Glomerular visceral epithelial cell (primary cell): Measurements from ENCODE around the gene OPCML.

Source experiments
- DNase-seq: peaks from one replicate; pipeline ENCODE4 v3.0.0-alpha.2; 2016; ENCODE audit errors: extremely low spot score

OPCML gene

GRCh38 chr11:132665205-132665604, 867.1 kb downstream of the OPCML start:
- DNase-seq, result no peak

- DNase-seq, result peak; percentile 12
These were observed 873.6 kb downstream of the OPCML start for GRCh38 chr11:132658696-132659095.

- no peak for DNase-seq
These were observed 874.3 kb downstream of the OPCML start for GRCh38 chr11:132658004-132658403.

DNA sequence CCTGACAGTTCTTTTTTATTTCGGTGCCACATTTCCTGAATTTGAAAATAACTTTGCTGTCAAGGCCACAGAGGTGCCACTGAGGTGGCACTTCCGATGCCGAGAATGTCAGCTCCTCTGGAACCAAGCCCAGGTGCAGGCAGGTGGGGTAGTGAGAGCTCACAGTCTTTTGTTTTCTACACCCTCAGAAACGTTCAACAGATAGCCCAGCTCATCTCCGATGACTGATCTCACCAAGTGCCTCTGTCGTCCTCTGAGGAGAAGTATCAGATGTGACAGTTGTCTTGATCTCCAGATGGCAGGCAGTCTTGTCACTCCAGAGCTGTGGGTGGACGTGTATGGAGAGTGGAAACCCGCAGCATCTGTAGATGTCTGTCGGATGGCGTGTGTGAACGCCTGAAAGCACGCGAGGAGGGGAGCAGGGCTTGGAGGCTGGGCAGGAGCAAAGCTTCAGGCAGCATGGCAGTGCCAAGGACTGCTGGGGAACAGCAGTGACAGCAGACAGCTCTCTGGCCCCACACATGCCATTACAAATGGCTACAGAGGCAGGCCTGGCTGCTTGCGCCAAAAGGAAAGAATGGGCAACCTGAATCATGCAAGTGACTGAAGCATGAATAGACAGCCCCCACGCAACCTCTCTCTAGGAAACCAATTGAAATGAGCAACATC, 877.0 kb downstream of the OPCML start:
- DNase-seq, result no peak

- no peak for DNase-seq
These were observed 879.1 kb downstream of the OPCML start for GRCh38 chr11:132653237-132653636.

GRCh38 chr11:132650969-132651720, 881.2 kb downstream of the OPCML start:
- DNase-seq, result no peak

DNA sequence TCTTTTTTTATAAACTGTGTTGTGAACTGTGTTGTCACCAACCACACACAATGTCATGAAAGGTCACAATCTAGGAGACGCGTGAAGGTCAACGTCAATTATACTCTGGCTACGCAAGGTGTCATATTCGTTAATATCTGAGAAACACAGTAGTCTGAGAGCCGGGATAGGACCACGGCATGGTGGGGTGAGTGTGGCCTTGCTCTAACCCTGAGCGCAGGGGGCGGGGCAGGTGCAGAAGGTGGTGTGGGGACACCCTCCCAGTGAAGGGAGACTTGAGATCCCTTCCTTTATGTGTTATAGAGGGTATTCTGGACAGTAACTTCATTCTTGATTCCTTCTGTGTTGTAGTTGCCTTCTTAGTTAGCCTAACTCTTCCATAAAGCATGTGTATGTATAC, 883.0 kb downstream of the OPCML start:
- no peak for DNase-seq

GRCh38 chr11:132648851-132649250, 883.5 kb downstream of the OPCML start:
- peak; percentile 62 for DNase-seq

DNA sequence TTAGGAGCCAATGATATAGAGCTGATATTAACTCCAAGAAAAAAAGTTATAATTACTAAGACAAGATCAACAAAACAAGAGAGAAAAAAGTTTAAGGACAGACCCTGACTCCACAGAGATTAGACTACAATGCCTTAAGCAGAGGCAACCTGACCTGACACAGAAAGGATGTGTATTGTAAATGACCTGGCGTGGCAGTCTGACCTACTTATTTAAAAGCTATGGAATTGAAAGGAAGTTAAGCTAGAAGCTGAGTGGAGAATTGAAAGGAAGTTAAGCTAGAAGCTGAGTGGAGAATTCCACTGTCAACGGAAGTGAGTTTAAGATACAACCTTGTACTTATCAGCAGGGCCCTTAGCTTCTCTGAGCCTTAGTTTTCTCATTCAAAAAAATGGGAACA, 885.4 kb downstream of the OPCML start:
- no peak for DNase-seq

GRCh38 chr11:132644520-132645239, 887.6 kb downstream of the OPCML start:
- no peak for DNase-seq

GRCh38 chr11:132643239-132643638, 889.1 kb downstream of the OPCML start:
- no peak for DNase-seq

GRCh38 chr11:132640952-132641351, 891.3 kb downstream of the OPCML start:
- DNase-seq, result no peak

DNA sequence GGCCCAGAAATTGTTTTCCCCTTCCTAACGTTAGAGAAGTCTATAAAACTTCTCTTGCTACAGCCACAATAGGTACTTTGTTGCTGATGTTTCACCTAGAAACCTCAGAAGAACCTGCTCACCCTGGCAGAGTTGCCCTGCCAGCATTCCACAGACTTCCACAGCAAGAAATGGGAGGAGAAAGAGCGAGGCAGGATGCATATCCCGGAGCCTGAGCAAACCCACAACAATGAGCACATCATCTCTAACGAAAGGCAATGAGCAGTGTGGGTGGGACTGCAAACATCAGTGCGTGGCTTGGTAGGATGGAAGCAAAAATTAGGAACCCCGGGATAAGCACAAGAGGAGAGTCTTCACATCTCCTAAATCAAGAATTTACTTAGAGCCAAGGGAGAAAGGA, 892.3 kb downstream of the OPCML start:
- peak; percentile 32 for DNase-seq

DNA sequence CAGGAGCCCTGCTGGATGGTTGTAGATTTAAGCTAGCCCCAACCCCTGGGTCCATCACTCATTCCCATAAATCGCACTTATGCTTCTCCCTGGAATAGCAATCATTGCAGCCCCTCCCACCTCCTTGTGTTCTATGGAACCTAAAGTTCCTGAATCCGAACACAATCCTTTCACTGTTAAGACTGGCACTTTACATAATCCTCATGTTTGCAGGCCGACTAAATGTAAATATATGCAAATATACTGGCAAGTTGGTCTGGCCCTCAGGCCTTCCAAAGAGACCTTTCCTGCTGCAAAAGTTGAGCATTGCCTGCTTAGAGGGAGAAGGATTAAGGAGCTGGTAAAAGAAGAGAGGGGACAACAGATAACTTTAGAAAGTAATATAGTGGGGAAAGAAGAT, 892.9 kb downstream of the OPCML start:
- no peak for DNase-seq

GRCh38 chr11:132638423-132638822, 893.9 kb downstream of the OPCML start:
- DNase-seq, result no peak

GRCh38 chr11:132636523-132636922, 895.8 kb downstream of the OPCML start:
- DNase-seq, result no peak

DNA sequence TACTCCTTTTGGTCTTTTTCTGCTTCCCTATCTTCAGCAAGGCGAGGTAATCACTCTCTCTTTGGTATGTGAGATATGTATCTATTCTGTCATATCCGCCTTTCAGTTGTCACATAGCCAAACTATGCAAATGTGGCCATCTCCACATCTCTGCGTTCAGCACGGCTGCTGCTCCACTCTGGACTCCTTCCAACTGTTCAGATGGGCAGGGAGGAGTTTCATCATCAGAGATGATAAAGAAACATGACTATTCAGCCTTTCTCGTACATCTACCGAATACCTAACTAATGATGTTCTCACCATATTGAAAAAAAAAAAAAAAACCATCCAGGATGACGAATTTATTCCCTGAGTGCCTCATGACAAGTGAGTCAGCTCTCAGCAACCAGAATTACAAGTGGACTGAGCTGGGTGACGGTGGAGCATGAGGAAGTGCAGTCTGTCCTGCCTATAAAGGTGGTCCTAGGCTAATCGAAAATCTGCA, 899.6 kb downstream of the OPCML start:
- DNase-seq, result peak; percentile 98

DNA sequence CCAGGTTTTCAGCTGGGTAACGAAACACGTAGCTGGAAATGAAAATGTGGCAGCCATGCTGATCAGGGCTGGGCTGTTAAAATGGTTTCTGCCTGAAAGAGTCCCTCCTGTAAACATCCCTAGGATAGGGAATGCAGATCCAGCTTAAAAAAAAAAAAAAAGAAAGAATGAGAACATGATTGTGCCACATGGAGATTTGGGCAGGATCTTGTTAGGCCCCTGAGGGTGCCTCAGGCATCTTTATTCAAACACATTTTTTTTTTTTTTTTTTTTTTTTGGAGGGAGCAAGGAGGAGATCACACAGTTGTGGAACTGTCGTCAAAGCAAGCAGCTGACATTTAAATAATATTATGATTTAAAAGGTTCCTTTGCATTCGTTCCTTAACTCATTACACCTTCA, 900.3 kb downstream of the OPCML start:
- no peak for DNase-seq

DNA sequence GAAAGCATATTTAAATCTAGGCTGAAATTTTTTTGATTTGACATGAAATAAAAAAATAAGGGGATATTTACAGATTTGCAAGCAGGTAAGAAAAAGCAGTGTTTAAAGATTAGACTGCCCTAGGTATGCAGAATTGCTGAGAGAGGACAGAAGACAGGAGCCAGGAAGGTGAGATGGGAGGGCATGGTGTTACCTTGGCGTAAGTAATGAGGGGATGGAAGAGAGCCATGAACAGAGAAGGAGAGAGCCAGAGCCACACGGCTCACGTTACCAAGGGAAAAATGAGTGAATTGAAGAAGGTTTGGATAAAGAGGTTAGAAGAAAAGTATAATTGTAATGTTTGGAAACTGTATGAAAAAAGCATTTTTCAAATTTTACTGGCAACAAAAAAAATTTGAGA, 904.3 kb downstream of the OPCML start:
- DNase-seq, result no peak

DNA sequence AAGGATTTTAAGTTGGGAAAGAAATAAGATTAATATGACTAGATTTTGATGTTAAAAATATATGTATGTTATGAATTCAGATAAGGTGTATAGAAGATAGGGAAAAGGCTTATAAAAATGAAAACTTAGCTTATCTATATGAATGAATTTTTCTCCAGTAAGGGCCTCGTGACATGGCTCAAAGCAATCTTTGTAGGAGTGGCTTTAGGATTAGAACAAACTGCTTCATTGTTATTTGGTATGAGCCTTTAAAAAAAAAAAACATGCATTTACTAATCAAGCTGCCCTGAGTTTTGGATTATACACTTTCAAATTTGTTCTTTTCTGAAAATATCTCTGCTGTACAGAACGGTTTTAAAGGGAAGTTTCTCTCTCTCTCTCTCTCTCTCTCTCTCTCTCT, 905.9 kb downstream of the OPCML start:
- no peak for DNase-seq

- no peak for DNase-seq
These were observed 908.8 kb downstream of the OPCML start for GRCh38 chr11:132623511-132623910.

DNA sequence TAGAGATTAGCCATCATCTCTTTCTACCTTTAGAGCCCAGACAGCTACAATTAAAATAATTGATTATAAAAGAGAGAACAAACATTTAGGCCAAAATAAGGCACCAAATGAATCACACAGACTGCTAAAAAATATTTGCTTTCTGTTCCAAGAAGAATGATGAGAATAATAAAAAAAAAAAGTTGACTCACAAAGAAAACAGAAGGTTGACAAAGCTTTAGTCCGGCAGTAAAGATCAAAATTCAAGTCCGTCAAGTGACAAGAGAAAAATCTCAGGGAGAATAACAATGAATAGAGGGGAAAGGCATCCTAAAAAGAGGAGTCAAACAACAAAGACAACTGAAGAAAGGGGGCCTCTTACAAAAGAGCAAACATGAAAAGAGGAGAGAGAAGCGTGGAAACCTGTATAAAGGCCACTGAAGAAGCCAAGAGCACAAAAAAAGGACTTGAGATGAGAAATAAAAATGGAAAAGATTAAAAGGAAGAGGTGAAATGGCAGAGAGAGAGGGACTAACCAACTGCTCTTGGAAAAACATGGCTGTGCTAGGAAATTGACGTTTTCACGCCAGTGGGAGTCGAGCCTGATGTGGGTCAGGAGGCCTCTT, 910.2 kb downstream of the OPCML start:
- no peak for DNase-seq
